Measurements from ENCODE around the gene RCAN1.
"Not testable (repeated sequence)": the region's sequence is repeated elsewhere in the genome, so short reads cannot be mapped to it uniquely, and the experiment has no call there.

Gene RCAN1

GRCh38 chr21:34621434-34622350 lies 6.8 kb upstream of the RCAN1 start:
- DNase-seq = no peak

GRCh38 chr21:34619841-34620665 lies 5.1 kb upstream of the RCAN1 start:
- no peak for DNase-seq

- DNase-seq = no peak
Observed at GRCh38 chr21:34618941-34619340, 4.0 kb upstream of the RCAN1 start.

- no peak for DNase-seq
Observed at GRCh38 chr21:34617753-34618339, 2.9 kb upstream of the RCAN1 start.

- DNase-seq = no peak
Observed at GRCh38 chr21:34615487-34615814, 538 bp upstream of the RCAN1 start.

GRCh38 chr21:34613679-34614627 lies 960 bp downstream of the RCAN1 start:
- DNase-seq = no peak

- no peak for DNase-seq
Observed at GRCh38 chr21:34612557-34612956, 2.4 kb downstream of the RCAN1 start.

- no peak for DNase-seq
Observed at GRCh38 chr21:34612056-34612455, 2.9 kb downstream of the RCAN1 start.

- DNase-seq = no peak
Observed at GRCh38 chr21:34611528-34611927, 3.4 kb downstream of the RCAN1 start.

GRCh38 chr21:34609933-34610549 lies 4.9 kb downstream of the RCAN1 start:
- no peak for DNase-seq

GRCh38 chr21:34609244-34609932 lies 5.5 kb downstream of the RCAN1 start:
- DNase-seq = peak in 1 of 2 experiments; percentile 39

- not testable (repeated sequence) for DNase-seq
Observed at GRCh38 chr21:34607376-34607775, 7.5 kb downstream of the RCAN1 start.

GRCh38 chr21:34606621-34607020 lies 8.3 kb downstream of the RCAN1 start:
- DNase-seq = no peak

- DNase-seq = no peak
Observed at GRCh38 chr21:34606051-34606450, 8.9 kb downstream of the RCAN1 start.

- DNase-seq = not testable (repeated sequence)
Observed at GRCh38 chr21:34604956-34605355, 10.0 kb downstream of the RCAN1 start.

GRCh38 chr21:34604556-34604955 lies 10.4 kb downstream of the RCAN1 start:
- no peak for DNase-seq

GRCh38 chr21:34603710-34604057 lies 11.2 kb downstream of the RCAN1 start:
- peak in 1 of 2 experiments; percentile 33 for DNase-seq

GRCh38 chr21:34603002-34603709 lies 11.8 kb downstream of the RCAN1 start:
- DNase-seq = peak; percentile 67 to 86

- DNase-seq = no peak
Observed at GRCh38 chr21:34602061-34602460, 12.9 kb downstream of the RCAN1 start.

- no peak for DNase-seq
Observed at GRCh38 chr21:34599534-34600101, 15.3 kb downstream of the RCAN1 start.

Data from NCI-H2081 (cell line).